ENCODE results near the gene SPECC1L. TPM values are rescaled to one million over a fixed set of nuclear protein-coding genes. Genes with fewer than 3 reads are reported as not detected.

Gene SPECC1L
- total and polyA plus RNA-seq, 2 of the 8 experiments (the other 6 are each of a cell fraction or from before 2014, with no cell fraction given), result 15.7 to 61.6 TPM

GRCh38 chr22:24444251-24444650 lies 173.6 kb downstream of the SPECC1L start:
- Histone ChIP-seq H3K4me2 (ENCODE audit: insufficient read depth in 1 of 2, low read depth in 2 of 2, low read length in 2 of 2) (no peak overlapping the region), H4K8ac (ENCODE audit: extremely low read depth, insufficient read depth, low read length) (no peak overlapping the region), H4K5ac (ENCODE audit: insufficient read length, low read depth, low read length) (no peak overlapping the region), H4K20me1 (replicated peaks in 1 of 2; ENCODE audit: control insufficient read depth in 1 of 2, insufficient read depth in 2 of 2, low read length in 2 of 2) (no peaks in the 10 kb centered on the region), H3K36me3 (ENCODE audit: control insufficient read depth in 2 of 4, insufficient read depth in 4 of 4, low read length in 3 of 4) (no peaks in the 10 kb centered on the region), H3K27me3 (replicated peaks in 1 of 4; ENCODE audit: control insufficient read depth in 3 of 4, extremely low read depth in 1 of 4, insufficient read depth in 3 of 4, low read length in 3 of 4) (no peaks in the 10 kb centered on the region), H3K79me1 (ENCODE audit: low read depth, low read length) (no peaks in the 10 kb centered on the region), H3K56ac (replicated peaks; ENCODE audit: insufficient read length, low read depth, low read length) (no peak overlapping the region), H2BK20ac (ENCODE audit: low read length) (no peak overlapping the region), H3K9ac (replicated peaks in 1 of 4; ENCODE audit: extremely low read depth in 1 of 4, low read depth in 3 of 4, low read length in 3 of 4) (no peak overlapping the region), H2AK5ac (ENCODE audit: low read depth, low read length) (no peak overlapping the region), H4K91ac (replicated peaks; ENCODE audit: insufficient read length, low read length) (no peak overlapping the region), H3K18ac (ENCODE audit: extremely low read depth, low read length) (no peak overlapping the region), H3K4me3 (ENCODE audit: extremely low read depth in 1 of 4, insufficient read depth in 2 of 4, low read depth in 3 of 4, low read length in 4 of 4) (no peak overlapping the region), H3K27ac (ENCODE audit: low read depth, low read length) (no peak overlapping the region), H3K79me2 (ENCODE audit: control insufficient read depth in 1 of 2, insufficient read depth in 2 of 2, low read length in 2 of 2) (no peaks in the 10 kb centered on the region), H2BK12ac (ENCODE audit: low read depth, low read length) (no peak overlapping the region), H3K4me1 (replicated peaks in 1 of 4; ENCODE audit: control insufficient read depth in 3 of 4, insufficient read depth in 4 of 4, low read length in 3 of 4) (peaks cover 0 to 7% (median 5%) of the 10 kb centered on the region in 4 experiments; a peak in 4 of 7 replicates), H3K9me3 (ENCODE audit: insufficient read depth in 2 of 2, low read depth in 1 of 2, low read length in 1 of 2) (no peaks in the 10 kb centered on the region), H3K14ac (ENCODE audit: insufficient read length) (no peak overlapping the region), H3K23ac (ENCODE audit: insufficient read length) (no peak overlapping the region), H2AFZ (ENCODE audit: low read length) (no peak overlapping the region), H2BK5ac (ENCODE audit: low read depth, low read length) (no peak overlapping the region), H3K23me2 (ENCODE audit: low read depth, low read length) (no peaks in the 10 kb centered on the region), H3K4ac (replicated peaks; ENCODE audit: insufficient read length, low read depth, low read length) (no peak overlapping the region), H2BK120ac (replicated peaks; ENCODE audit: low read depth, low read length) (no peak overlapping the region), H2BK15ac (ENCODE audit: low read length) (no peak overlapping the region)
- WGBS, 2 experiments (ENCODE audit: extremely low coverage in 1 of 2, insufficient coverage in 1 of 2, insufficient read length in 1 of 2, insufficient replicate concordance in 2 of 2, low coverage in 1 of 2, low lambda C conversion rate in 2 of 2, missing lambda C conversion rate in 1 of 2), result 84% methylated on average over 3 of the region's 3 CpGs; no CpG with 5 or more reads in 1 of the 2 experiments
- ChIA-PET POLR2A (ENCODE audit: partially characterized antibody) (interaction anchor here (1.1 kb wide), 1 partner anchor 18 kb away, joined by 3 read pairs; no protein-coding TSS in a partner anchor), CTCF (ENCODE audit: partially characterized antibody) (interaction anchor here (1.1 to 2.9 kb wide), 10 partner anchors 9 to 82 kb away, joined by 3 to 9 read pairs (median 4); no protein-coding TSS in a partner anchor)
- DNase-seq (ENCODE audit: low read depth in 1 of 2, low spot score in 2 of 2) (no peak), FAIRE-seq (no peak)
- no peak for TF ChIP-seq CREB1 (IDR thresholded peaks at IDR 0.05)
- no peak for TF ChIP-seq E2F6 (IDR thresholded peaks at IDR 0.05)
- no peak for TF ChIP-seq SIRT6 (IDR thresholded peaks at IDR 0.05; ENCODE audit: low read length)
- no peak for TF ChIP-seq CHD1 (IDR thresholded peaks at IDR 0.05; ENCODE audit: low read depth, low read length)
- TF ChIP-seq EP300 (IDR thresholded peaks at IDR 0.05; ENCODE audit: borderline replicate concordance in 1 of 2, low read depth in 2 of 2, low read length in 2 of 2), result no peak
- TF ChIP-seq SP1 (IDR thresholded peaks at IDR 0.05; ENCODE audit: low read depth, low read length), result no peak
- TF ChIP-seq CTCF (IDR thresholded peaks at IDR 0.05; ENCODE audit: control extremely low read depth in 1 of 3, insufficient read depth in 1 of 3, low read depth in 1 of 3, low read length in 3 of 3), result no peak
